Hypothalamus (tissue), 51 donors: Measurements from ENCODE around the gene BZW2.

ENCODE experiments used
- DNase-seq, 51 donors: peaks; one replicate each; lab custom pipeline; 2025; lab: John Stamatoyannopoulos, UW

The BZW2 gene

DNA sequence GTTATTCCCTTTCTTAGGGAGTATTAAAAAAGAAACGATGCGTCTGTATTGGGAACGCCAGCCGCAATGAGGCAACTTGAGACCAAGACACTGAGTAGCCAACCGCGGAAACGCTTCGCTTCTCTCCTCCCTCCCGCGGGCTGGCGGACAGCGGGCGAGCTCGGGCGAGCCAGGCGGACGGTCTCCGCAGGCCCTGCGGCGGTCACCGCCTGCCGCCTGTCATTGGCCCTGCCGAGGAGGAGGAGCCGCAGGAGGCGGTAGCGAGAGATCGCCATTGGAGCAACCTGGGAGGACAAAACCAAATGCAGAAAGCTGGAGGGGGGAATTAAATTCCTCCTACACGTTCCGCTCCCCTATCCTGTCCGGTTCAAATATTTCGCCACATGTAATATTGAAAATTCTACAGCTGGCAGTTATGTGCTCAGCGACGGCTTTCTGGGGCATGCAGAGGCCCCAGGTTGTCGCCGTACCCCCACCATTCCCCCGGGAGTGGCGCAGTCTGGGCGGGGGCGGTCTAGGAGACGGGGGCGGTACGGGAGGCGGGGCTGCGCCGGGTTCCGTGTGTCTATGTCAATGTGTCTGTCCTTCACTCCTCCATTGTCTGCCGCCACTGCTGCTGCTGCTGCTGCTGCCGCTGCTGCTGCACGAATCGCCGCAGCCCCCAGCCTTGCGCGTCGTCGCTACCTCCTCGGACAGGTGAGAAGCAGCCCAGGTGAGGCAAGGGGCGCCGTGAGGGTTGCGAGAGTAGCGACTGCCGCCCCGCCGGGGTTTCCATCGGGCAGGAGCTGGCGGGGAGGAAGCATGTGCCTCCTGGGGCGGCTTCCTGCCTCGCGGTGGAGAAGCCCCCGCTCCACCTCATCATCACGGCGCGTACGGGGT lies at the start of gene BZW2, which contains the start of gene ANKMY2:
Gene BZW2 (plus strand): TSS at position 589 of the 879 bp plus-strand sequence. CDS start 19,263 bp downstream, outside the sequence.
Gene ANKMY2 (minus strand): TSS at position 162 of the 879 bp plus-strand sequence. CDS start 181 bp downstream, outside the sequence.
- peak; percentile 49 to 96 (median 90) for DNase-seq

DNA sequence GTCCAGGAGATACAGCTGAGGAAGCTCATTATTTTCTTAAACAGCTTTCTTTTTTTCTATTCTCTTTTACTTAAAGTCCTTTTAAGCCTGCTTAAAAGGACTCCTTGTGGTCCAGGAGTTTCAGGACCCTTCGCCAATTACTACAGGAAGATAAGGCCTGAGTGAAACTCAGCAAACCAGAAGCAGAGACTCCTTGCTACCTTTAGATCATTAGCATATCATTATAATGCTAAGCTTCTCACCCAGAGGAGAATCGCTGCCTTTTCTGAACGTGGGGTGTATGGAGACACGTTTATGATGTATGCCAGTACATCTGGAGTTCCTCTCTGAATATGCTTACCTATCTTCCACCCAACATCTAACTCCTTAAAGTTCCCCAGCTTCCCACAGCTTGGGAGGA lies 48.0 kb upstream of the BZW2 start:
- no peak for DNase-seq

DNA sequence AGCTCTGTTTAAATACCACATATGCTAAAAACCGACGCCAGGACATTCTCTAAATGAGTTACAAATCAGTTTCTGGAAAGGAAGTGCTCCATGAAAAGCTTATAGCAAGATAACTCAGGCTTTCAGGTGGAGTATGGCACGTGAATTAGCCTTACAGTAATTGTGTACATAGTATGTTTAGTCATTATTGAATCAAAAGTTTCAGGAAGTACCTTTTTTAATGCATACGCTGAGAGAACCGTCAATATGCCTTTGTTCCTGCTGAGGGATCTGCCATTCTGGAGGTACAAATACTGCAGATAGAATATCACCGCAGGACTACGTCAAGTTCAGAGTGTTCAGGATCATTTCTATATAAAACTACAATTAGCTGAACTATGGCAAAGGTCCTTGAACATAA lies 46.1 kb upstream of the BZW2 start:
- no peak for DNase-seq

DNA sequence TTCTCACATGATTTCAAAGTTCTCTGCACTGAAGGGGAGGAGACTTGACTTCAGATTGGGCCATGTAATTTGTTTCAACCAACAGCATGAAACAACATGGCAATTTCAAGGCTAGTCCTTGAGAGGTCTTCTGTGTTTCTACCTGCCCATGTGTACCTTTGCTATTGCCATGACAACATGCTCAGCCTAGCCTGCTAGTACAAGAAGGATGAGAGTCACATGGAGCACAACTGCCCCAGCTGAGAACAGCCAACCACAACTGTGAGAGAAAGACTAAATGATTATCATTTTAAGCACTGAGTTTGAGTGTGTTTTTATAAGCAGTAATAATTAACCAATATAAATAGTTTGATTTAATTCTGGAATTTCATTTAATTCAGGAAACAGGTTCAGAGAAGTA lies 42.3 kb upstream of the BZW2 start:
- DNase-seq = no peak

DNA sequence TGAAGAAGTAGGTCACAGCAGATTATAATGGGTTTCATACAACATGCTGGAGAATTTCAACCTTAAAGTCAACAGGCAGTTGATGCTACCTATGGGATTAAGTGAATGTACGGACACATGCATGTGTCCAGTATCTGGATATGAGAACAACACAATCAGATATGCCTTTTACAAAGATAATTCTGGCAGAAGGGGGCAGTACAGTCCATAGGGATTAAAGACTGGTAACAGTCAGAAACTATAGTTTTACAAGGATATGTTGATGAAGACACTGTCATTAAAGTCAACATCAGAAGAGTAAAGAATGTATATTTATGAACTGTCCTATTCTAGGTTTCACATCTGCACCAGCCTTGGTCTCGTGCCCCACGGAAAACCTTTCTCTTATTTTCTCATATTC lies 41.9 kb upstream of the BZW2 start:
- DNase-seq = peak in 1 of 51 donors; percentile 15

DNA sequence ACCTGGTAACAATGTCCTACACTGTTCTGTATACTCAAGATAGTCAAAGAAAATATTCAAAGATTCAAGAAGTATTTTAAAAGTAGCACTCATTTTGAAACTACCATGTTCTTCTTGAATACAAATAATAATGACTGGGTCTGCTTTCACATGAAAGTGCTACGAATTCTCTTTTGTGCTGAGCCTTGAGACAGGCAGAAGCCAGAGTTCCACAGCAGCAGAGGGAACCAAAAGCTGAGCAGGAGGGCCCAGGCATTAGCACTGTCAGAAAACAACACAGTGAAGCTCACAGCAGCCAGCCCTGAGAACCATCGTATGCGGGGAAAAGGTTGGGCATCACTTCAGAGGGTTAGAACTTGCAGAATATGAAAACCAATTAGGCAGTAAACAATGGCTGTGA lies 39.3 kb upstream of the BZW2 start:
- no peak for DNase-seq

DNA sequence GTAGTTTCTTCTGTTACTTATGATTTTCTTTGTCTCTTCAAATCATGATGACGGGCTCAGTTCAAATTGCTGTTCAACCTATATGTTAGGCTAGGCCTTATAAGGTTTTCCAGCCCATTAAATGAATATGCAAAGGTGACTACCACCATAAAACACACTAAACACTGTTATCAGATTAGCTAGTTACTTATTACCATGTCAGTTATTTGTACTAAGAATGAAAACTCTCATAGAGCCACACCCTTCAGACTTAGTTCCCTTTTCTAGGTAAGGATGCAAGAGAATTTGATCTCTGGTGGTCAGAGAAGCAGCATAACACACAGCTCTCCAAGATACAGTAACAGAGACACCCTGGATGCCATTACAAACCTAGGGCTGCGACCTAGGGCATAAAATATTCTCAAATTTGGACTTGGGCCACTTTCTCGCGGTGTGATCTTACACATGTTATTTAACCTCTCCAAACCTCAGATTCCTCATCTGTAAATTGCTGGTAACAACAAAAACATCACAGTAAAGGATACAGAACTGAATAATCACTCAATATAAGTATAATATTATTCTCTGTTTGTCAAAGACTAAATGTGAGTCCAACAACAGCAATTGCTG lies 36.0 kb upstream of the BZW2 start:
- no peak for DNase-seq

DNA sequence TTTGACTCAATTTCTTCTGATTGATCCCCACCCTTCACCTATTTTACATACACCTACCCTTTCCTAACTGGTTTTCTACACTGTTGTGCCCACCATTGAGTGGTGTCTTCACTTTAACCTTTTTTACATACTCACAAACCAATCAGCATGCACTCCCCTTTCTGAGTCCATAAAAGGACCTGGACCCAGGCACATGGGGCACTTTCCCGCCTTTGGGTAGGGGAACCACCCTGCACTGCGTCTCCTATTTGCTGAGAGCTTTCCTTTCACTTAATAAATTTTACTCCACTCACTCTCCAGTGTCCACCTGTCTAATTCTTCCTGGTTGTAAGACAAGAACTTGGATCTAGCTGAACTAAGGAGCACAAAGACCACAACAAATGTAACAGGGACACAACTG lies 34.3 kb upstream of the BZW2 start:
- no peak for DNase-seq

DNA sequence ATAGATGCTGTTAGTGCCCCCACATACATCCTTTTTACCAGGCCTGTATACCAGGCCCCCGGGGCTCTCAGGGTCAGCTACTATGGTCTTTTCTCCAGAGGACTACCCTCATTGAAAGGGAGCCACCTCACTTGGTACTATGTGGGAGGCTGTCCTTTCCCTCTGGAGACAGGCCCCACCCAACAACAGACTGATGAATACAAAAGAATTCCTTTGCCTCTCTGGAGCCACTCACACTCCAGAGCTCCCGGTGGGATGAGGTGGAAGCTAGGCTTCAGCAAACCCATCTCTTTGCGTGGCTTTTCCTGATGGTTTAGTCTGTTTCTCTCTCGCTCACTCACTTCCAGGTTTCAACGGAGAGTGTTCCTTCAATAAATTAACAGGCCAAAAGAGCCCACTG lies 30.8 kb upstream of the BZW2 start:
- no peak for DNase-seq

DNA sequence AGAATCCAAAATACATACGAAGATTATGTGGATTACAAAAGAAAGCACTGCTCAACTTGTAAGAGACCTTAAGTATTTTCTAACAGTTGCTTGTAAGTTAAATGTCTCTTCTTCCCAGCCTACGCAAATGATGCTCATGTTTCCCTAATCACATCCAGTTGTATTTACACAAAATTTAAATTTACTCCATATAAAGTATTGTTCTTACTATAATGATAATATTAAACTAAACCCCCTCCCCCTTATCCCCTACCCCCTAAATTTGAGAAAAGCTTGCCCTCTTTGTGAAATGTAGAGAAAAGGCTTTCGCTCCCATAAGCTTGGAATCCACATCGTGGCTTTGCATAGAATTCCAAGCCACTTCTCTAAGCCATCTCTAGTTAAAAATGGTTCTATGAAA lies 29.9 kb upstream of the BZW2 start:
- DNase-seq = no peak

DNA sequence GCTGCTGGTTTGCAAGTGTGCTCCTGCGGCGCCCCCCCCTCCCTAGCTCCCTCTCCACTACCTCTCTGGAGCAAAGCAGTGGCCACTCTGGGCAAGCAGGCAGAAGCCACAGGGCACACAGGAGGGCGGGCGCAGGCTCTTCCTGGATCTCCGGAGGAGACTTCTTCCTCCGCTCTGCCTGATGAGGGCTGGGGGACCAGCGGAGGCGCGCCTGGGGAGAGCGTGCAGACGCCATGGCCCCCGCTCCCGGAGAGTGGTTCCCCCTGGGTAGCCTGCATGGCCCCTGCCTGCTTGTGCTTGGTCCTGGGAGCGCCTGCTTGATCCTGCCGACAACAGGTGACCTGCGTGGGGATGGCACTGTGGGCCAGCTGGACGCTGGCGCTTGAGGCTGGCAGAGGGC lies 29.4 kb upstream of the BZW2 start:
- DNase-seq = no peak

DNA sequence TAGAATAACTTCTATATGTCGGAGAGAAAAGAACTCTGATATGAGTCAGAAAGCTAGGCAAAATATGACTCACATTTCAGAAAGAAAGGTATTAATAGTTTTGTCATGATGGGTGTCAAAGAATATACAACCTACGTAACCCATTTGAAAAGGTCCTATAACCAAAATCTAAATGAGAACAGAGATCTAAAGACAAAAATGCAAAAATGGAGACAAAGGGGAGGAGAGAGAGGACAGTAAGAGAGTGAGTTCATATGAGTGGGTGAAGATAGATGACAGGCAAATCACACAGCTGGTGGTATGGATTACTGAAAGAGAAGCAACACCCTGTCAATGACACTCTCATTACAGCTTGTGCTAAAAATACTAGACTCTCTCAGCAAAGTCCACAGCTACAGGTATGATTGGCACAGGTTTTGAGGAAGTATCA lies 26.0 kb upstream of the BZW2 start:
- peak in 1 of 51 donors; percentile 22 for DNase-seq

DNA sequence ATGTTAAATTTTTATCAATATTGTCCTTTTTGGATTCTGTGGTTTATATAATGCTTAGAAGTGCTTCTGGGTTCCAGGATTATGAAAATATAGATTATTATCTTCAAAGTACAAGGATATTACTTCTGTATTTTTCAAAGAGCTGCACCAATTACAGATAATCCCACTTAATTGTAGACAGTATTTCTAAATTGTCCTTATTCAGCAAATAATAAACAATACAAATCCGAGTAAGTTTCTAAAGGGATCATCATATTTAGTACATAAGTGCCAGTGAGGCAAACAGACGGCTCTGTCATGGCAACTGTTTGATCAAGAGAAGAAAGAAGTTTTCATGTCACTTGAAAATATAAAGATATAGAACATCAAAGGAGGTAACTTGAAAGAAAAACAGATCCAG lies 19.6 kb upstream of the BZW2 start:
- no peak for DNase-seq

DNA sequence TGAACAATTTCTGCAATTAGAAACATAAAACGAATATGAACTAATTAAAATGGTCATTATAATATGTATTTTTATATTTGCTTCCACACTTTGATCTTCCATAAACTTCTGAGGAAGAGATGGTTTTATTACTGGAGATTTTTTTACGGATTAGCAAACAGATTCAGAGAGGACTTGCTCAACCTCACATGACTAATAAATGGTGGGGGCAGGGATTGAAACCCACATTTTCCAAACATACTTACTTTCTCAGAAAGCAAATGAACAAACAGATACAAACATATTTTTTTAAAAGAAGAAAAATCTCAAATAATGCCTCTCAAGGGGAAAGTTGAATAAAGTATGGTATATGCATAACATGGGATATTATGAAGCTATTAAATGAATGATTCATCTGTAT lies 18.7 kb upstream of the BZW2 start:
- DNase-seq = no peak

DNA sequence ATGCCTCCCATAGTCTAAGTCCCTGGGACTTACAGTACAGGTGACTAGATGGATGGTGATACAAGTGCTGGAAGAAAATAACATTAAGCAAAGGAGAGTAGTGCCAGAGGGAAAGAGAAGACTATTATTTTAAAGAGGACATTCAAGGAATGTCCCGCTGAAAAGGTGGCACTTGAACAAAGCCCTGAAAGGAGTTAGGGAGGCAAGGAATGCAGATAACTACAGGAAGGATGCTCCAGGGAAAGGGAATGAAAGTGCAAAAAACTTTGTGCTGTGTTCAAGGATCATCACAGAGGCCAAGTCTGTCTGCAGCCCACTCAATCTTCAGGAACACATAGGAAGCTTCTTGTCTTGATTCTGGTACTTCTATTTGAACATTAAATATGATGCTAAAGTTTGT lies 15.3 kb upstream of the BZW2 start:
- DNase-seq = no peak

DNA sequence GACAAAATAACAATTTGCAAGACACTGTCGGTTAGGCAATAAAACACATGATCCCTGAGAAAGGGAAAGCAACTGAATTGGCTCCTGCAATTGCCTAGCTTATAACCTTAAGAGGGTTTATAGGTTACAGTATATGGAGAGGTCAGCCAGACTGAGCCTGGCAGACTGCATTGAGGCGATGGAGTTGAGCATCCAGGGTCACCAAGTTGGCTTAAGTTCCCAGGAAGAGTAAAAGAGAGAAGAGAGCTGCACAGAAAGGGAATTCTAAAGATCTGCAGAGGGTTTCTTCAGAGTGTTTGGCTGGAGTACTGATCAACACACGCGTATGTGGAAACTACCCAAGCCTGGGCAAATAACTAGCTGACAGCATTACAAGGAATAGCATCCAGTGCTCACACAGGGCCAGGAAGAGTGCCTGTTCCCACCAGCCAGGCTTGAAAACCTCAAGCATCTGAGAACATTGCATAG lies 11.7 kb upstream of the BZW2 start:
- peak in 2 of 51 donors; percentile 1 to 2 for DNase-seq

DNA sequence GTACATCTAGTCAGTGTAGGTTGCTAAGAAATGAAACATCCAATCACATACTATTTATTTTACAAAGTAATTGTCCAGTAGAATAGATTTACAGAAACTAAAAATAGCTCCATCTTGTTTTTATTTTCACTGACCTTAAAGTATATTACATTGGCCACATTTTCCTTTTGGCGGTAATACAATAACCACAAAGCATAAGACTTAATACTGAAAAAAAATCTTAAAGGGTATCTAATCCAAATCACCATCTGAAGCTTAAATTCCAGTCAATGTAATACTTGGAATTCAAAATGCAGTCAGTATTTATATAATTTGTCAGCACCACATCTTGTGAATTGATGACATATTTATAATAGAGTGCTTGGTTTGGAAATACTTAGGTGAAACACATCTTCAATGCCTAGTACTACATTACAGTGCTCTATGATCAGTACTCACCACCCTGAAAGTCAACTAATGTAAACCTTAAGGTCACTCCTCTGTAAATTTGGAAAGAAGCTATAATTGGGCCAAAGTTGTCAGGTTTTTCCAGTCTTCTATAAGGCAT lies 9.4 kb upstream of the BZW2 start:
- no peak for DNase-seq

DNA sequence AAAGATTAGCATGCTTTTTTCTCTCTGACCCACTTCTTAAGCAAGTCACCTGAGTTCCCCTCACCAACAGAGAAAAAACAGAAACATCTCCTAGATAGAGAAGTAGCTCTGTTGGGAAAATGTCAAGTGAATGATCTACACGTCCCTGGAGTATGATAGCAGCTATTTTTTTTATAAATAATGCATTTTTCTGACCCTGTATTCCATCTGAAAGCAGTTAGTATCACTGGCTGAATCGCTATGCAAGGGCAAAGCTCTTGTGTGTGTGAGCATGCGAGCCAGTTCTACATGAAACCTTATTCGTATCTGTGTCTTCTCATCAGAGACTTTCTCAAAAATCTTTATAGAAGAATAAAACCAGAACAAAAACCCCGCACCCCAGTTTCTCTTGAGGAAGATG lies 8.6 kb upstream of the BZW2 start:
- DNase-seq = no peak

DNA sequence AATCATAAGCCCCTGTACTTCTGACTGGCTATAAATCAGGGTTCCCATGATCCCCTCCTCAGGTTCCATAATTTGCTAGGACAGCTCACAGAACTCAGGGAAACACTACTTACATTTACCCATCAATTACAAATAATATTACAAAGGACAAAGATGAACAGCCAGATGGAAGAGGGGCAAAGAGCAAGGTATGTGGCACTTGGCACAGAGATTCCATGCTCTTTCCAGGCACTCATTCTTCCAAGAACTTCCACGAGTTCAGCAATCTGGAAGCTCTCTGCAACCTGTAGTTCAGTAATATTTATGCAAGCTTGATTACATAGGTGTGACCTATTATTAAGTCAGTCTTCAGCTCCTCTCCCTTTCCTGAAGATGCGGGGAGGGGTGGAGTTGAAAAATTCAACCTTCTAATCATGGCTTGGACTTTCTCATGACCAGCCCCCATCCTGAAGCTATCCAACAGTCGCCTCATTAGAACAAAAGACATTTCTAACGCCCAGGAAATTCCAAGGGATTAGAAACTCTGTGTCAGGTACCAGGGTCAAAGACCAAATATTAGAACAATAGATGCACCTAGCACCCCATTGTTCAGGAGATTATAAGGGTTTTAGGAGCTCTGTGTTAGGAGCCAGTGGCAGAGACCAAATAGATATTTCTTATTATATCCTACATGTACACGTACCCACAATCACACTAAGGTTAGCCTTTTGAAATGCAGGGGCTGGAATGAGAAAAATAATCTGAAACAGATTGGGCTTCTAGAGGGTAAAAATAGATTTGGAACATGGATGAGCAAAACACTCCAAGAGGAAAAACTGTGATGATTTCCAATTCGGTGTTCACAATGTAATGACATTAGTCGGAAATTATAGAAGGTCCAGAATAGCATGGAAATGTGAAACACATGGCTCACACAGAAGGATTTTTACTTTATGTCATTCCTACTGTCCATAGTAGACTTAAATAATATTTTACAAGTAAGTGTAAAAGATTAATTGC lies 7.4 kb upstream of the BZW2 start:
- DNase-seq = no peak

DNA sequence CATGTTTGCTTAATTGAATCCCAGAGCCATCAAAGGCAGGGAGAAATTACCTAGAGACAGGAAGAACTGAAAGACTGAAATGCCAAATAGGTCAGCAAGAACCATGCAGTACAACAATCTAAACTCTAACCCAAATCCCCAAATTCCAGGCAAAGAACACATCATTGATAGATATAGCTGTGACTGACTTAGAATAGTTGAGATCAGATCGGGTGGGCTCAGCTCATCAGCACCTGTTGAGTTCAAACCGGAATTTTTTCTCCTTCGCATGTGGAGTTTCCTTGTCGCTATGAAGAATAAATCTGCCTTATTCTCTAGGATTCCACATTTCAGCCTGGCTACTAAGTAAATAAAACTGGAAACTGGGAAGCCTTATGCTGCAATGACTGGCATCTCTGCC lies 1.8 kb upstream of the BZW2 start:
- no peak for DNase-seq
